HepG2 (cell line): Measurements from ENCODE around the gene NAPEPLD. TPM values are rescaled to one million over a fixed set of nuclear protein-coding genes. Genes with fewer than 3 reads are reported as not detected.

ENCODE experiments used
- BCL6 ChIP-seq: IDR thresholded peaks from 2 replicates; pipeline ENCODE4 v1.6.1; 2016; ENCODE audit warnings: missing genetic modification reagents, missing compliant biosample characterization
- CHCHD3 ChIP-seq: sonication (generic); formaldehyde crosslinking; IDR thresholded peaks from 2 replicates; pipeline ENCODE4 v1.8.0; 2022; ENCODE audit warnings: mild to moderate bottlenecking, missing genetic modification reagents, moderate library complexity
- HES4 ChIP-seq: sonication (generic); formaldehyde crosslinking; IDR thresholded peaks from 2 replicates; pipeline ENCODE4 v1.9.0; 2021; ENCODE audit warnings: mild to moderate bottlenecking, missing genetic modification reagents, borderline replicate concordance
- HNRNPL ChIP-seq: fragments of 200-400 bp; formaldehyde crosslinking; IDR thresholded peaks from 2 replicates; pipeline ENCODE4 v1.6.1; 2017; ENCODE audit warnings: mild to moderate bottlenecking, low read depth, low read length
- HOXA3 ChIP-seq: sonication (generic); formaldehyde crosslinking; IDR thresholded peaks from 2 replicates; pipeline ENCODE4 v1.5.0; 2020; ENCODE audit warnings: missing genetic modification reagents
- MED1 ChIP-seq: sonication (generic); formaldehyde crosslinking; IDR thresholded peaks from 2 replicates; pipeline ENCODE4 v1.4.0; 2020; ENCODE audit warnings: missing genetic modification reagents
- NCOA2 ChIP-seq: sonication (generic); formaldehyde crosslinking; IDR thresholded peaks from 2 replicates; pipeline ENCODE4 v1.8.0; 2022; ENCODE audit warnings: inconsistent platforms
- PHF8 ChIP-seq: sonication (generic); formaldehyde crosslinking; IDR thresholded peaks from 2 replicates; pipeline ENCODE4 v1.5.0; 2020; ENCODE audit warnings: missing genetic modification reagents
- POGZ ChIP-seq: sonication (generic); formaldehyde crosslinking; IDR thresholded peaks from 2 replicates; pipeline ENCODE4 v1.4.0; 2020; ENCODE audit warnings: mild to moderate bottlenecking, missing genetic modification reagents
- RAD21 ChIP-seq: fragments of 450-650 bp; formaldehyde crosslinking; IDR thresholded peaks from 2 replicates; pipeline ENCODE4 v1.5.0; 2020; ENCODE audit warnings: mild to moderate bottlenecking
- SALL1 ChIP-seq: sonication (generic); formaldehyde crosslinking; IDR thresholded peaks from 2 replicates; pipeline ENCODE4 v1.8.0; 2022; ENCODE audit warnings: mild to moderate bottlenecking, missing genetic modification reagents
- SNRNP70 ChIP-seq: fragments of 200-400 bp; formaldehyde crosslinking; IDR thresholded peaks from 2 replicates; pipeline ENCODE4 v1.6.1; 2017; ENCODE audit warnings: mild to moderate bottlenecking, low read depth, low read length, moderate library complexity
- TCF12 ChIP-seq, 2 experiments: fragments of 450-650 bp in 1 of 2; sonication (generic) in 1 of 2; formaldehyde crosslinking in 1 of 2; IDR thresholded peaks; 2 replicates each; pipeline versions ENCODE4 v1.6.1 to v1.8.0; 2017 to 2022; ENCODE audit warnings: antibody characterized with exemption in 1 of 2, mild to moderate bottlenecking in 1 of 2, missing genetic modification reagents in 1 of 2, moderate library complexity in 1 of 2
- TOPORS ChIP-seq: sonication (generic); formaldehyde crosslinking; IDR thresholded peaks from 2 replicates; pipeline ENCODE4 v1.8.0; 2023; ENCODE audit warnings: mild to moderate bottlenecking, missing genetic modification reagents
- TSC22D2 ChIP-seq: sonication (generic); formaldehyde crosslinking; IDR thresholded peaks from 2 replicates; pipeline ENCODE4 v1.5.1; 2020; ENCODE audit warnings: missing genetic modification reagents, mild to moderate bottlenecking, borderline replicate concordance
- ZNF12 ChIP-seq: sonication (generic); formaldehyde crosslinking; IDR thresholded peaks from 2 replicates; pipeline ENCODE4 v1.5.0; 2020; ENCODE audit warnings: missing genetic modification reagents
- ZNF121 ChIP-seq: sonication (generic); formaldehyde crosslinking; IDR thresholded peaks from 2 replicates; pipeline ENCODE4 v1.5.0; 2020; ENCODE audit warnings: mild to moderate bottlenecking, missing genetic modification reagents
- ZNF224 ChIP-seq: sonication (generic); formaldehyde crosslinking; IDR thresholded peaks from 2 replicates; pipeline ENCODE4 v1.5.0; 2020; ENCODE audit warnings: mild to moderate bottlenecking, missing genetic modification reagents
- ZNF430 ChIP-seq: sonication (generic); formaldehyde crosslinking; IDR thresholded peaks from 2 replicates; pipeline ENCODE4 v1.9.0; 2021; ENCODE audit warnings: mild to moderate bottlenecking, missing genetic modification reagents
- ZNF501 ChIP-seq: sonication (generic); formaldehyde crosslinking; IDR thresholded peaks from 2 replicates; pipeline ENCODE4 v1.5.1; 2020; ENCODE audit warnings: mild to moderate bottlenecking, moderate library complexity, missing genetic modification reagents
- ZNF75D ChIP-seq: sonication (generic); formaldehyde crosslinking; IDR thresholded peaks from 2 replicates; pipeline ENCODE4 v1.8.1; 2023; ENCODE audit warnings: missing genetic modification reagents, mild to moderate bottlenecking, borderline replicate concordance
- ZNF788 ChIP-seq: sonication (generic); formaldehyde crosslinking; IDR thresholded peaks from 2 replicates; pipeline ENCODE4 v1.5.0; 2020; ENCODE audit warnings: mild to moderate bottlenecking, missing genetic modification reagents, borderline replicate concordance
- ZNF850 ChIP-seq: sonication (generic); formaldehyde crosslinking; conservative IDR thresholded peaks from 2 replicates; pipeline ENCODE4 v1.9.0; 2021; ENCODE audit warnings: mild to moderate bottlenecking, missing genetic modification reagents
- polyA plus RNA-seq, 8 experiments: library from polyadenylated mRNA; depleted of rRNA in 3 of 8; stranded (reverse) in 7 of 8; unstranded in 1 of 8; fragments of >200 nt; fragmentation: Illumina TruSeq in 4 of 8; extraction: Trizol in 4 of 8; gene quantifications; 2 replicates each; pipeline versions ENCODE4 v1.2.1 to v1.2.3, GENCODE V29; 2011 to 2016; ENCODE audit warnings: low read depth in 4 of 8, missing spikeins in 1 of 8, mixed read lengths in 1 of 8; ENCODE audit not compliant: insufficient read depth in 1 of 8
- total RNA-seq, 5 experiments: library from RNA; depleted of rRNA; stranded (reverse); fragments of >200 nt; fragmentation: Illumina TruSeq; extraction: Trizol; gene quantifications; 2 replicates each; pipeline ENCODE4 v1.2.3, GENCODE V29; 2016; ENCODE audit warnings: low read depth in 1 of 5
- TF ChIP-seq, protein P1 (sequence below), 2 experiments: fragments of 450-650 bp in 1 of 2; sonication (generic) in 1 of 2; formaldehyde crosslinking; IDR thresholded peaks; 2 replicates each; pipeline versions ENCODE4 v1.5.0 to v1.8.0; 2020 to 2022; ENCODE audit warnings: mild to moderate bottlenecking in 1 of 2, missing genetic modification reagents in 1 of 2
- TF ChIP-seq, protein P2 (sequence below): sonication (generic); formaldehyde crosslinking; IDR thresholded peaks from 2 replicates; pipeline ENCODE4 v1.4.0; 2020; ENCODE audit warnings: missing genetic modification reagents

The NAPEPLD gene
- total and polyA plus RNA-seq, 2 of the 13 experiments (the other 11 are each of a cell fraction or from before 2014, with no cell fraction given), result 3.4 to 5.6 TPM

GRCh38 chr7:103106005-103106702 lies 42.7 kb downstream of the NAPEPLD start (continued):
- TF ChIP-seq HNRNPL (no peak), ZNF12 (CRISPR knock-in tag) (peak; percentile 62; the same call in 1 of the 2 replicates), PHF8 (CRISPR knock-in tag) (0 out of 2 replicates have a peak, but pooled peaks have one; percentile 28), TOPORS (CRISPR knock-in tag) (no peak), TCF12 (IDR thresholded peaks at IDR 0.05) (no peak), TCF12 (CRISPR knock-in tag; IDR thresholded peaks at IDR 0.05) (no peak), RAD21 (no peak; the same call in 1 of the 2 replicates), ZNF430 (CRISPR knock-in tag) (peak; percentile 63; the same call in 1 of the 2 replicates), ZNF224 (no peak), MED1 (CRISPR knock-in tag) (peak; percentile 71; the same call in 1 of the 2 replicates), SALL1 (CRISPR knock-in tag) (peak; percentile 84), ZNF788 (peak; percentile 77; the same call in 1 of the 2 replicates), HOXA3 (CRISPR knock-in tag) (peak; percentile 79), ZNF850 (CRISPR knock-in tag) (no peak), HES4 (no peak), NCOA2 (CRISPR knock-in tag) (peak; percentile 80), ZNF75D (CRISPR knock-in tag) (no peak), CHCHD3 (no peak), ZNF501 (CRISPR knock-in tag) (peak; percentile 63), SNRNP70 (no peak), BCL6 (CRISPR knock-in tag) (peak; percentile 58), TSC22D2 (no peak), ZNF121 (CRISPR knock-in tag) (no peak), POGZ (CRISPR knock-in tag) (no peak; the same call in 1 of the 2 replicates)
- TF ChIP-seq, protein P1, sequence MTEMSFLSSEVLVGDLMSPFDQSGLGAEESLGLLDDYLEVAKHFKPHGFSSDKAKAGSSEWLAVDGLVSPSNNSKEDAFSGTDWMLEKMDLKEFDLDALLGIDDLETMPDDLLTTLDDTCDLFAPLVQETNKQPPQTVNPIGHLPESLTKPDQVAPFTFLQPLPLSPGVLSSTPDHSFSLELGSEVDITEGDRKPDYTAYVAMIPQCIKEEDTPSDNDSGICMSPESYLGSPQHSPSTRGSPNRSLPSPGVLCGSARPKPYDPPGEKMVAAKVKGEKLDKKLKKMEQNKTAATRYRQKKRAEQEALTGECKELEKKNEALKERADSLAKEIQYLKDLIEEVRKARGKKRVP (CRISPR knock-in tag; IDR thresholded peaks at IDR 0.05), result 0 out of 4 replicates have a peak, but pooled peaks of 1 of the 2 experiments have one; percentile 27
- TF ChIP-seq, protein P2, sequence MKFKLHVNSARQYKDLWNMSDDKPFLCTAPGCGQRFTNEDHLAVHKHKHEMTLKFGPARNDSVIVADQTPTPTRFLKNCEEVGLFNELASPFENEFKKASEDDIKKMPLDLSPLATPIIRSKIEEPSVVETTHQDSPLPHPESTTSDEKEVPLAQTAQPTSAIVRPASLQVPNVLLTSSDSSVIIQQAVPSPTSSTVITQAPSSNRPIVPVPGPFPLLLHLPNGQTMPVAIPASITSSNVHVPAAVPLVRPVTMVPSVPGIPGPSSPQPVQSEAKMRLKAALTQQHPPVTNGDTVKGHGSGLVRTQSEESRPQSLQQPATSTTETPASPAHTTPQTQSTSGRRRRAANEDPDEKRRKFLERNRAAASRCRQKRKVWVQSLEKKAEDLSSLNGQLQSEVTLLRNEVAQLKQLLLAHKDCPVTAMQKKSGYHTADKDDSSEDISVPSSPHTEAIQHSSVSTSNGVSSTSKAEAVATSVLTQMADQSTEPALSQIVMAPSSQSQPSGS (CRISPR knock-in tag), result peak; percentile 44; the same call in 1 of the 2 replicates
